Peyer's patch (tissue), 4 donors: ENCODE data around the gene SEMA5A. TPM values are rescaled to one million over a fixed set of nuclear protein-coding genes. Genes with fewer than 3 reads are reported as not detected.

Experiments
- DNase-seq, 3 donors: peaks; one replicate each; pipeline ENCODE4 v3.0.0-alpha.2; 2017 to 2019
- H3K27ac ChIP-seq, 4 donors: fragments of 200-600 bp; sonication (generic); one replicate each; pipeline ENCODE4 v1.5.1; 2016 to 2019
- H3K27me3 ChIP-seq, 2 donors: fragments of 200-600 bp; sonication (generic); one replicate each; pipeline ENCODE4 v1.5.1; 2019
- H3K36me3 ChIP-seq, 3 donors: fragments of 200-600 bp; sonication (generic); one replicate each; pipeline ENCODE4 v1.5.1; 2016 to 2019
- H3K4me1 ChIP-seq, 4 donors: fragments of 200-600 bp; sonication (generic); one replicate each; pipeline ENCODE4 v1.5.1; 2016 to 2019
- H3K4me3 ChIP-seq, 4 donors: fragments of 200-600 bp; sonication (generic); 1 replicate in 3 of 4; 2 replicates in 1 of 4; pipeline ENCODE4 v1.5.1; 2016 to 2019; ENCODE audit warnings: mild to moderate bottlenecking in 1 of 4
- H3K9me3 ChIP-seq, 4 donors: fragments of 200-600 bp; sonication (generic); one replicate each; pipeline ENCODE4 v1.5.1; 2016 to 2019; ENCODE audit warnings: mild to moderate bottlenecking in 1 of 4
- POLR2A ChIP-seq, 2 donors: fragments of 450-650 bp; IDR thresholded peaks; one replicate each; pipeline ENCODE4 v1.5.1; 2017; ENCODE audit warnings: antibody characterized with exemption in 2 of 2, mild to moderate bottlenecking in 2 of 2, moderate library complexity in 2 of 2
- total RNA-seq, 4 donors: library from RNA; depleted of rRNA; stranded (reverse); fragments of >200 nt; gene quantifications; one replicate each; pipeline ENCODE4 v1.1.0, GENCODE V29; 2016
- TF ChIP-seq, protein P1 (sequence below), 6 experiments: fragments of 450-650 bp in 4 of 6; fragments of 200-600 bp in 2 of 6; sonication (generic) in 1 of 6; IDR thresholded peaks; one replicate each; pipeline ENCODE4 v1.5.1; 2017 to 2019; ENCODE audit warnings: antibody characterized with exemption in 6 of 6, mild to moderate bottlenecking in 3 of 6, moderate library complexity in 1 of 6

Gene SEMA5A
- total RNA-seq, 4 donors from 2014 or later, result 11.6 to 22.5 (median 18.2) TPM

GRCh38 chr5:9118852-9119251 is 427.0 kb downstream of the SEMA5A start:
- no peak overlapping the region for H3K27ac ChIP-seq
- TF ChIP-seq POLR2A (IDR thresholded peaks at IDR 0.05), result no peak
- TF ChIP-seq, protein P1, sequence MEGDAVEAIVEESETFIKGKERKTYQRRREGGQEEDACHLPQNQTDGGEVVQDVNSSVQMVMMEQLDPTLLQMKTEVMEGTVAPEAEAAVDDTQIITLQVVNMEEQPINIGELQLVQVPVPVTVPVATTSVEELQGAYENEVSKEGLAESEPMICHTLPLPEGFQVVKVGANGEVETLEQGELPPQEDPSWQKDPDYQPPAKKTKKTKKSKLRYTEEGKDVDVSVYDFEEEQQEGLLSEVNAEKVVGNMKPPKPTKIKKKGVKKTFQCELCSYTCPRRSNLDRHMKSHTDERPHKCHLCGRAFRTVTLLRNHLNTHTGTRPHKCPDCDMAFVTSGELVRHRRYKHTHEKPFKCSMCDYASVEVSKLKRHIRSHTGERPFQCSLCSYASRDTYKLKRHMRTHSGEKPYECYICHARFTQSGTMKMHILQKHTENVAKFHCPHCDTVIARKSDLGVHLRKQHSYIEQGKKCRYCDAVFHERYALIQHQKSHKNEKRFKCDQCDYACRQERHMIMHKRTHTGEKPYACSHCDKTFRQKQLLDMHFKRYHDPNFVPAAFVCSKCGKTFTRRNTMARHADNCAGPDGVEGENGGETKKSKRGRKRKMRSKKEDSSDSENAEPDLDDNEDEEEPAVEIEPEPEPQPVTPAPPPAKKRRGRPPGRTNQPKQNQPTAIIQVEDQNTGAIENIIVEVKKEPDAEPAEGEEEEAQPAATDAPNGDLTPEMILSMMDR (IDR thresholded peaks at IDR 0.05), result no peak
- H3K9me3 ChIP-seq, result no peaks in the 10 kb centered on the region

DNA sequence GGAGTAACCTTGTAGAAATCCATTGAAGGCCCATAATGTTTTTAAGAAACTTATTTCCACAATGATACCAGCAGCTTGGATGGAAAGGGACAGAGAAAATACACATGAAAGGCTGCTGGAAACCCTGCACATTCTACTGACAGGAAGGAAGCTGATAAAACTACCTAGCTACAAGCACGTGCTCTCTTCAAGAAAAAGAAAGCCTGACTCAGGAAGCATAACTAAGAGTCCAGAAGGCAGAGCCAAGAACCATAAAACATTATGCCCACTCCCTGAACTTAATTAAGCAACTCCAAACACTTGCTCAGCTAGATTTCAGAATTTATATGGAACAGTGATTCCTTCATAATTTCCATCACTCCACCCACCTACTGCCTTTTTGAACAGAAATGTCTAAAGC is 430.8 kb downstream of the SEMA5A start:
- H3K27me3 ChIP-seq, result no peaks in the 10 kb centered on the region
- H3K9me3 ChIP-seq, result no peaks in the 10 kb centered on the region
- TF ChIP-seq, protein P1 (IDR thresholded peaks at IDR 0.05), result no peak
- TF ChIP-seq POLR2A (IDR thresholded peaks at IDR 0.05), result no peak
- H3K4me1 ChIP-seq, result no peaks in the 10 kb centered on the region
- H3K36me3 ChIP-seq, result no peaks in the 10 kb centered on the region
- no peak for DNase-seq
- H3K27ac ChIP-seq, result no peak overlapping the region
- no peak overlapping the region for H3K4me3 ChIP-seq

More at GRCh38 chr5:9118852-9119251, 427.0 kb downstream of the SEMA5A start:
- no peaks in the 10 kb centered on the region for H3K27me3 ChIP-seq
- H3K36me3 ChIP-seq, result no peaks in the 10 kb centered on the region
- no peak overlapping the region for H3K4me3 ChIP-seq
- no peaks in the 10 kb centered on the region for H3K4me1 ChIP-seq
- no peak for DNase-seq

GRCh38 chr5:9112520-9113291 is 433.2 kb downstream of the SEMA5A start:
- no peak for TF ChIP-seq POLR2A (IDR thresholded peaks at IDR 0.05)
- TF ChIP-seq, protein P1 (IDR thresholded peaks at IDR 0.05), result no peak
- Histone ChIP-seq H3K4me1 (no peaks in the 10 kb centered on the region), H3K36me3 (peaks cover 0 to under 1% (median 0%) of the 10 kb centered on the region in 3 donors), H3K4me3 (no peak overlapping the region), H3K9me3 (no peaks in the 10 kb centered on the region), H3K27ac (no peak overlapping the region), H3K27me3 (no peaks in the 10 kb centered on the region)
- no peak for DNase-seq

DNA sequence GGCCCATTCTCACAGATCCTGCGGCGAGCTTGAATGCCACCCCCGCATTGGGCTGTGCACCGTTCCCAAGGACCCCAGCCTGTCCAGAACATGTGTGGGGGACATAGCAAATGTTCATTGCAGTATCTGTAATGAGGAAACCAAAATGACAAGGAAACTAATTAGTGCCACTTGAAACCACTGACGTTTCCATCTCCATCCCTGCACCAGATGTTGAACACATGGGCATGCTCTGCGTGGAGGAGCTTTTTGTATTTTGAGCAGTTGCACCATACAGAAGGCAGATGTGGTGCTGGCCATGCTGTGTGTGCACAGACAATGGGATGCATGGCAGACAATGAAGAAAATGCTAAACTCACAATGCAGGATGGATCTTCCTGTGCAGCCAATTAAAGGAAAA is 437.7 kb downstream of the SEMA5A start:
- Histone ChIP-seq H3K36me3 (peaks cover 0 to 6% (median 0%) of the 10 kb centered on the region in 3 donors), H3K9me3 (no peaks in the 10 kb centered on the region), H3K4me1 (no peaks in the 10 kb centered on the region), H3K27ac (no peak overlapping the region), H3K27me3 (no peaks in the 10 kb centered on the region), H3K4me3 (no peak overlapping the region)
- no peak for TF ChIP-seq POLR2A (IDR thresholded peaks at IDR 0.05)
- TF ChIP-seq, protein P1 (IDR thresholded peaks at IDR 0.05), result no peak
- no peak for DNase-seq

DNA sequence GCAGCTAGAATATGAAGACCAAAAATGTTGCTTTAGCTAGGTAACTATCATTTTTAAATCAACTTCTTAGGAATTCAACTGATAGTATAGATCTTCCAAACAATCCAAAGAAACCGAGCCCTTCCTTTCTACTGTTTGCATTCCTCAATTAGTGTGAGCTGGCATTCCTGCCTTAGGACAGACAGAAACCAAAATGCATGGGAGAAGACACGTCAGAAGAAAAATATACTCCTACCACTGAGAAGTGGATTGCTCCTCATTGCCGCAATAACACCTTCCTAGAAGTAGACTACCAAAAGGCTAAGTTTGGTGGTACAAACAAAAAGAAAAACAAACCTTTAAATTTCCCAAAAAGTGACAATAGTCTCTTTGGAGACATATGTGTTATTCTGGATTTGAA is 440.0 kb downstream of the SEMA5A start:
- peaks cover 0 to 6% (median 0%) of the 10 kb centered on the region in 3 donors for H3K36me3 ChIP-seq
- H3K4me3 ChIP-seq, result no peak overlapping the region
- no peaks in the 10 kb centered on the region for H3K4me1 ChIP-seq
- no peak overlapping the region for H3K27ac ChIP-seq
- TF ChIP-seq, protein P1 (IDR thresholded peaks at IDR 0.05), result no peak
- TF ChIP-seq POLR2A (IDR thresholded peaks at IDR 0.05), result no peak
- no peaks in the 10 kb centered on the region for H3K27me3 ChIP-seq
- no peak for DNase-seq
- no peaks in the 10 kb centered on the region for H3K9me3 ChIP-seq
